ENCODE results near the gene IQSEC1.

The IQSEC1 gene

DNA sequence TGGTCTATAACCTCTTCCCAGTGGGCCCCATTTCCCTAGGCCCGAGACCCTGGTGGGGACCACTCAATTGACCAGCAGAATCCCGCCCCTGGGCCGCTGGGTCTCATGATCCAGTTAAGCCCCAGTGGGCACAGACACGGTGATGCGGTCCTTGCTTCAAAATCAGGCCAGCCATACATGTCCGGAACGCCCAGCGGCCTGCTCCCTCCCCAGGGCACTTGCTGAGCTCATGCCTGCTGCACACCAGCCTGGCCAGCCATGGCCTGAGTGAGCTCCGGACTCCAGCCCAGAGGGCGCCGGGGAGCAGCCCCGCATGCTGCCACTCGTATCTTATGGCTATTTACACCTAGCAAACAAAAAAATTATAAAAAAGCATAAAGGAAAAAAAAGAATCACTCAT, 34.4 kb upstream of the IQSEC1 start:
- DNase-seq (ENCODE audit: low spot score) = no peak

DNA sequence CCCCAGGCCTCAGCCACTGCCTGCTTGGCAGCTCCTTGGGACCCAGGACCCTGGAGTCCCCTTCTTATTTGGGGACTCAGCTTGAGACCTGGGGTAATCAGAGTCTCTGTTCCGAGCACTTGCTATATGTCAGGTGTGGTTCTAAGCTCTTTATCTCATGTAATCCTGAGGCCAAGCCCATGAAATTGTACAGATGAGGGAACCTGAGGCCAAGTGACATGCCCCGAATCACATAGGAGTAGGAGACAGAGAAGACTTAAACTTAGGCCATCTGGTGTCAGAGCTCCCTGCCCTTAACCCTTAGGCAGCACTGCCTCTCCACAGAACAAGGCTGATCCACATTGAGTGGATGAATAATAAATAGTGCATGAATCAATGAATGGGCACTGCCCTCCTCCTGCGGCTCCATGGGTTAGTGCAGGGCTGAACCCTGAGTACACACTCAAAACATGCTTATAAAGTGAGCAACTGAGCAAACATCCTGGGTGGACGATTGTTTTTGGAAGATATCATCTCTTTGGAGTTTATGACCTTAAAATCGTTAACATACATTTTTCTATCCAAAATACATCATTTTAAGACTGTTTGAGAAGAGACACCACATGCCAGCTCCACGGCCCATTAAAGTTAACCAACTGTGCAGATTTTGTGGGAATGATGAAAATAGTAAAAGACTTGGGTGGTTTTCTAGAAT, 33.2 kb upstream of the IQSEC1 start:
- DNase-seq (ENCODE audit: low spot score) = no peak

DNA sequence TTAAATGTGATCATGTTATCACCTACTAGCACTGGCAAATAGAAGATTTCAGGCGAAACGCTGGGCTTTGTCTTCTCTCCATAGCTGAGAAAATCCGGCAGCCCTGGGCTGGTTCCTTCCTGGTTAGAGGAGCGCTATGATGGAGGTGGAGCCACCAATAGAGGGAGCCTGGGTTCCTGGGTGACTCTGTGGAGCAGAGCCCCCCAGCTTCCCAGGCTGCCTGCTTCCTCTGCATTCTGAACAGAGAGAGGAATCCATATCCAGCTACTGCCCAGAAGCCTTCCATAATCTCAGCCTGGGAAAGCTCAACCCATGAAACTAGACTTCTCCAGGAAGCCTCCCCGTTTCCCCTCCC, 32.6 kb upstream of the IQSEC1 start:
- no peak for DNase-seq (ENCODE audit: low spot score)

DNA sequence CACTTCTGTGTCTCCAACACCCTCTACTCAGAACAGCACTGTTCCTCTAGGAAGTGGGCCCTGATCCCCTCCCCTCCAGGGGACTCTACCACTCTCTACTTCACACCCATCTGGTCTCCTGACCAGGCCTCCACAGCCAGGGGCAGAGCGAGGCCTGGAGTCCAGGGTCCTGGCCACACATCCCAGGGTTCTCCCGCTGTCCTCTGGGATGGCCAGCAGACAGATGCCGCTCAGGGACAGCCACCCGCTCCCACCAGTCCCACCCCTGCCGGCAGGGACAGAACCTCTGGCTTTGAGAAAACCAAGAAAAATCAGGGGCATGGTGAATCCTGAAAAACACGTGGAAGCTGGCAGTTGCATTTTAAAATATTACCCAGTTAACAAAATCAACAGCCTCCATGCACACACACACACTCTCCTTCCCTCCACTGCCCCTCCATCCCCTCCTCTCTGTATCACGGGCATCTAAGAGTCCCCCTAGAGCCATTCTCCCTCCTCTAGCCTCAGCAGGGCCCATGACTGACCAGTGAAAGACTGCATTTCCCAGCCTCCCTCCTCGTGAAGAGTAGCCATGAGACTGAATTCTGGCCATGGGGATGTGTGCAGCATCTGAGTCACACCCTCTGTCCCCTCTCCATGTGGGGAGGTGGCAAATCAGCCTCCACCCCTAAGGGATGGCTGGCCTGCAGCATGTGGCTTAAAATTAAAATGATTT, 32.1 kb upstream of the IQSEC1 start:
- no peak for DNase-seq (ENCODE audit: low spot score)

DNA sequence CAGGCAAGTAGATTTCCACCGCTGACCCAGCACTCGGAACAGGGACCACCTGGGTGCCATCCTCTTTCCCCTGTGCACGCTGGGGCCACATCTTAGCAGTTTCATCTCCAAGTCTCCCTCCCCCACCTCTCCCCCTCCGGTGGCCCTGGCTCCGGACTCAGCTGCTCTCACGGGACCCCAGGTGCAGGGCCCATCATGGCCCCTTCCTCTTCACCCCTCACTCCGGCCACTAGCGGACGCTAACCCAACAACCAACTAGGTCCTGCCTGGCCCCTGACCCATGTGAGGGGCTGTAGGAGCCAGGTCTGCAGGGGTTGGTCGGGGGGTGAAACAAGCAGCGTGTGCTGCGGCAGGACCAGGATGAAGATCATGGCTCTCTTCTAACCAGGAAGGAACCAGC, 31.3 kb upstream of the IQSEC1 start:
- DNase-seq (ENCODE audit: low spot score) = no peak

DNA sequence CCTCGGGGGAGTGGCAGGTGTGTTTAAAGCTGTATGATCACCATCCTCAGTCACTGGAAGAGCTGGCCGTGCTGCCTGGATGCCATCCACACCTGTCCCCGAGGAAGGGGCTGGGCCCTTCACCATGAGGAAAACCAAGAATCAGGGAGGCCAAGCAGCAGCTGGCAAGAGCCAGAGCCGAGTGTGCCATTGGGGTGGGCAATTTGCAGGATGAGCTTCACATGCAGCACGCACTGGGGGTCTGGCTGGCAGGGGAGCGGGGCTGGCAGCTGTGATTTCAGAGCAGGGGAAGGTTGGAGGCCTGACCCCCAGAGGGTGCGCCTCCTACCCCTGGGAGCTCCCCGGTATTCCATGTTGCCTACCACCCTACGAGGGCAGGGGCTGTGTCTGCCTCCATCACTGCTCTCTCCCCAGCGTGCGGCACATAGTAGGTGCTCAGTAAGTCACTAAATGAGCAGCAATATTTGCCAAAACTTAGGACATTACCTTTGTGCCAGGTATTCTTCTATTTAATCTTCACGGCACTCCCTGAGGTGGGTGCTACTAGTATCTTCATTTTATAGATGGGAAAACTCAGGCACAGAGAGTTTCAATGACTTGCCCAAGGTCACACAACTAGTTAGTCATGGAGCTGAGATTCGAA, 30.3 kb upstream of the IQSEC1 start:
- DNase-seq (ENCODE audit: low spot score) = no peak

DNA sequence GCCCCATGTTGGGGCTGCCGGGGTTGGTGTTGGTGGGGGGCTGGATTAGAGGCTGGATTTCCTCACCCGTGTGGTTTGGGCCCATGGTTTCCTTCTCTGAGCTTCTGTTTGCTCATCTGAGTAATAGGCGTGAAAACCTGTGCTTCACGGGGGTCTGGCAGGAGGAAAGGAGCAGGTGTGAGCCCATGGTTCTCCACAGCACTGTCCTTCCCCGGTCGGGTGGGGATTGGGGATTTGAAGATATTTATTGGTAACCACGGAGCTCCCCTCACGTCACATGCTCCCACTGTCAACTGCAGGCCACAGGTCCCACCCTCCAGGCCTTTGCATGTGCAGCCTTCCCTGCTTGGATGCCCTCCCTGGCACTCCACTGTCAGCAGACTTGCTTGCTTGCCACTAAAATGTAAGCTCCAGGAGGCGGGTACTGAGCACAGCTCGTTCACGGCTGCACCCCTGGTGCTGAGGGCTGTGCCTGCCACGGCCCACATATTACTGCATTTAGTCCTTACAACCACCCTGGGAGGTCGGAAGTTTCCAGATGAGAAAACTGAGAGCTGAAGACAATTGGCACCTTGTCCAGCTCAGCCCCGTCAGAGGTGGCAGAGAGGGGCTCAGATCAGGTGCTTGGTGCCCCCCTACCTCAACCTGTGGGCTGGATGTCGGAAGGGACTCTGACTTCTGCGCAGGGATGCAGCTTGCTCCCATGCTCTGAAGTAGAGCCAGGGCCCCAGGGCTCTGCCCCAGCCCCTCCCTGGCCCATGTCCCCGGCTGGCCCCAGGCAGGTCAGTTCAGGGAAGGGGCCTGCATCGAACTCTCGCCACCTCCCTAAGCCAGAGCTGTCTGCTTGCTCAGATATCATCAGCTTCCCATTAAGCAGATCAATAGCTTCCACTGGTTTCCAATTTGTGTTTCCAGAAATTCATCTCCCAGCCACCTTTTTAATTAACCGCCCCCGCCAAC, 29.4 kb upstream of the IQSEC1 start:
- DNase-seq (ENCODE audit: low spot score) = no peak

DNA sequence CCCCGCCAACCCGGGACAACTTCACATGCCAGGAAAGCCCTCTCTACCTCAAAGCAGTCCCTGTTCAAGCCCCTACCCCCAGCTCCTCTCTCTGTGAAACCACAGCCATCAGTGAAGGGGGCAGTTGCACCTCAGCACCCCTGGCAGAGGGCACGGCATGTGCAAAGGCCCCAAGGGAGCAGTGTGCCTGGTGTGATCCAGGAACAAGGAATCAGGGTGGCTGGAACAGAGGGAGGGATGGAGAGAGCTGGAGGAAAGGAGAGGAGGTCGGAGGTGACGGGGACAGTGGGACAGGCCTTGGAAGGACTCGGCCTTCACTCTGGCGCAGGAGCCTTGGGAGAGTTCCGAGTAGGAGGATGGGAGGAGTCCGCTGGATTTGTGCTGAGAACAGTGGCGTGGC, 26.5 kb upstream of the IQSEC1 start:
- DNase-seq (ENCODE audit: low spot score) = no peak

DNA sequence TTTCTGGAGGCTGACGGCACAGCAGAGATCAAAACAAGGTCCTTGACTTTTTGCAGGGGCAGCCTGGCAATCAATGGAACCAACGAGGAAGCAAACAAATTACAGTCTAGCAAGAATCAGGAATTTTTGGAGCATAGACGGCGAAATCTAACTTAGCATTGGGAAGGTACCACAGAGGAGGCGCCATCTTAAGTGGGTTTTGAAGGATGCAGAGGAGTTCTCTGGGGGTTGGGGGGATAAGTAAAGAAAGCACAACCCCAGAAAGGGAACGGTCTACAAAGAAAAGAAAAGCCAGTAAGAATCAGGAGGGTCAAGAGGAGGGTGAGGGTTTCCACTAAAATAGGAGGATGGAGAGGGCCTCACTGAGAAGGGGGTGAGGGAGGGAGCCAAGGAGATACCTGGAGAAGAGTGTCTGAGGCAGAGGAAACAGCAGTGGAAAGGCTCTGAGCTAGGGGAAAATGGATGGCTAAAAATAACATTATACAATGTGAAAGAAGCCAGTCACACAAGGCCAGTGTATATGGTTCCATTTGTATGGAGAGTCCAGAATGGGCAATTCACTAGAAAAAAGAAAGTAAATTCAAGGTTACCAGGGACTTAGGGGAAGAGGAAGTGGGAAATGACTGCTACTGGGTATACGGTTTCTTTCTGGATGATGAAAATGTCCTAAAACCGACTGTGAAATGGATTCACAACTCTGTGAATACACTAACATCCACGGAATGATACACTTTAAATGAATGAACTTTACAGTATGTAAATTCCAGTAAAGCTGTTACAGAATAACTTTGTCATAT, 25.2 kb upstream of the IQSEC1 start:
- DNase-seq (ENCODE audit: low spot score) = no peak

DNA sequence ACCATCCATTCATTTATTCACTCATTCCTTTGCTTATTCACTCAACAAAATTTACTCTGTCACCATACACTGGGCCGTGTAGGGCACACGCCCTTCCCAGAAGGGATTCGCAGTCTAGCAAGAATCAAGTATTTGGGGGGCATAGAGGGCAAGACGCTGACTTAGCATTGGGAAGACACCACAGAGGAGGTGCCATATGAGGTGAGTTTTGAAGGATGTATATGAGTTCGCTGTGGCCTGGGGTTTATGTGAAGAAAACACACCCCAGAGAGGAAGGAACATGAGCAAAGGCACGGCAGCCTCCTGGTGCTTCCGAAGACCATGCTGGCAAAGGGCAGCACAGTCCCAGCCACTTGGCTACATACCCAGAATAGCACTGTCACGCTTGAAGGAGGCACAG, 23.1 kb upstream of the IQSEC1 start:
- DNase-seq (ENCODE audit: low spot score) = no peak

DNA sequence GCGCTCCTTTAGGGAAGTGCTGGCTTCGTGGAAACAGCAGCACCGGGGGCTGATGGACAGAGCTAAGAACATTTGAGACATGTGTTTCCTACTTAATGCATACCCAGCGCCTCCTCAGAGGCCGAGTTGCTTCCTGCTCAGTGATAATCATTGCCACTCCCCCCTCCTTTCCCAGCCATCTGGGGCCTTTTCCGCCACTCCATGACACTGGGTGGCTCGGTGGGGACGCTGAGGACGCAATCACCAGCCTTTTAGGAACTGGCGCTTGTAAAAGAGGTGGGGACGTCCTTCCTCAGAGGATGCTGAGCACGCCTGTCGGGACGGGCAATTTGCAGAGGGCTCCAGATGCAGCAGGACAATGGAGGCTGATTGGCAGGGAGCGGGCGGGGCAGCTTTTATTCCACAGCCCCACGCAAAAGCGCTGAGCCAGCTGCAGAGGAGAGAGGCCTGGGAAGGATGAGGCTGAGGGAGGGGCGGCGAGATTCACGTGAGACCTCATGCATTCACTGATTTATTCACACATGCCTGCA, 22.2 kb upstream of the IQSEC1 start:
- DNase-seq (ENCODE audit: low spot score) = peak; percentile 63

DNA sequence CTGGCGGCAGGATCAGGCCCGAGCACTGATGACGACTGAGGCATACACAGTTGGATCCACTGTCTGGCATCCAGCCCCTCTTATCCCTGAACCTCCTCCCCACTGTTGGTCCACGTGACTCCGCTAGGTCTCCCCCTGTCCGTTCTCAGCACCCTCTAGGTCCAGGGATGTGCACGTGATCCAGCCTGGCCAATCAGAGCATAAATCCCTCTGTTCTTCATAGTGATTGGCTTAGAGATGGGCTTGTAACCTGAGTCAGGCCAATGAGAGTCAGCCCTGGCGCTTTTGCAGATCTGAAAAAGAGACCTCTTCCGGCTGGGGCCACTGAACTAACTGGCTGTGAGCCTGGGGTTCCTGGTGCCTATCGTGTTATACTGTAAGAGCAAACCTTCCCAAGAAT, 20.5 kb upstream of the IQSEC1 start:
- DNase-seq (ENCODE audit: low spot score) = no peak

DNA sequence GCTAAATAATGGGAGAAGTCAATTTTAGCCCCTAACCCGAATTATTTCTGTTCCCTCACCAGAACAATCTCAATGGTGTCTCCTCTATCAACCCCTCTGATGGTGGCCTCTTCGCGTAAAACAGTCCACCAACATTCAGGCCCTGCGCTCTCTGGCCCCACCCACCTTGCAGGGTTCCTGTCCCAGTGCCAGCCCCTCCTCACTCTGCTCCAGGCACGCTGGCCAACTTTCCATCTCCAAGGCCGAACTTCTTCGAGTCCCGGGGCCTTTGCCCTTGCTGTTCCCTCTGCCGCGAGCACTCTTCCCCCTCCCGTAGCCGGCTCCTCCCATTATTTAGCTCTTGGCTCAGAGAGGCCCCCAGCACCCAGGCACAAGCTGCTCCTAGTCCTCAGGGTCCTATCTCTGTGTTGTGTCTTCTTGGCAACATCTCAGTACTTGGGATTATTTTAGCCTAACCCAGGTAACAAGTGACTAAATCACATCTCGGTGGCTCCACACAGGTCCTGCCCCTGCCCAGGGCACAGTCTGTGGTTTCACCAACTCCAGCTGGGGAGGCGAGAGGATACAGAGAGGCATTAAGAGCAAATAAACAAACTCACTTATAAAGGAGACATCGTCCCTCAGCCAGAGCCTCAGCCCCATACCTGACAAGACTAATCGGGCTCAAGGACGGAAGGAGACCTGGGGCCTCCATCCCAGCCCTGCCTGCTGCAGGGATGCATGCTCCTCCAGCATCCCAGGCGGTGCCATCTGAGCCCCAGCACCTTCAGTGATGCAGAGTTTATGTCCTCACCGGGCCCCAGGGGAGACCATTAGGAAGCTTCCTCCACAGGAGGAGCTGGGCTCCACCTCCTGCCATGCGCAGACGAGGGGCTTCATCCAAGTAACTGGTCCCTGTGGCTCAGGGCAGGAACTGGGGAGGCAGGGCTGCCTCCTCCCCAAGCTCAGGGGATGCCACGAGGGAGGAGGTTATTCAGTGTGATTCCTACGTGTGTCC, 19.7 kb upstream of the IQSEC1 start:
- DNase-seq (ENCODE audit: low spot score) = no peak

DNA sequence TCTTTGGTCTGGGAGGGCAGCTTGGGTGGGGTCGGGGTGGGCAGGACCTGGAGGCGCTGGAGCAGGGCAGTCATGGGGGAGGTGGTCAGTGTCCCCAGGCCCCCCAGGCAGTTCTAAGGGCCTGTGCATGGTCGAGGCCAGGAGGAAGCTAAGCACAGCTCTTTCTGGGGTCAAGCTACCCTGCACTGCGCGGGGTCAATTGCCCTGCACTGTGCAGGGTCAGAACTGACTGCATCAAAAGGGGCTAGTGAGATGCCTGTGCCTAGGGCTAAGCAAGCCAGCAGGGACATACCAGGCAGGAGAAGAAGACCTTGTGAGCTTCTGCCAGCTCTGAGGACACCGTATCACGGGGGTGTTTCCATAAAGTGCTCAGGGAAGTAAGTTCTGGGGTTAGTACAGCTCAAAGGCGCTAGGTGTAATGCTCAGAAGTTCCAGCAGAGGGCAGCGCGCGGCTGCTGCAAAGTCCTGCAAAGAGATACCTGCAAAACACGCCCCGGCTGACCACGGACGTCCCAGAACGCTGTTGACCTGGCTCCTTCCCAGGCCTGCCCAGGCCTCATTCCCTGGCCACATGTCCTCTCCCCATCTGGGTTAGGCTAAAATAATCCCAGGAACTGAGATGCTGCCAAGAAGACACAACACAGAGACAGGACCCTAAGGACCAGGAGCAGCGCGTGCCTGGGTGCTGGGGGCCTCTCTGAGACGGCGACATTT, 18.8 kb upstream of the IQSEC1 start:
- DNase-seq (ENCODE audit: low spot score) = peak; percentile 42

DNA sequence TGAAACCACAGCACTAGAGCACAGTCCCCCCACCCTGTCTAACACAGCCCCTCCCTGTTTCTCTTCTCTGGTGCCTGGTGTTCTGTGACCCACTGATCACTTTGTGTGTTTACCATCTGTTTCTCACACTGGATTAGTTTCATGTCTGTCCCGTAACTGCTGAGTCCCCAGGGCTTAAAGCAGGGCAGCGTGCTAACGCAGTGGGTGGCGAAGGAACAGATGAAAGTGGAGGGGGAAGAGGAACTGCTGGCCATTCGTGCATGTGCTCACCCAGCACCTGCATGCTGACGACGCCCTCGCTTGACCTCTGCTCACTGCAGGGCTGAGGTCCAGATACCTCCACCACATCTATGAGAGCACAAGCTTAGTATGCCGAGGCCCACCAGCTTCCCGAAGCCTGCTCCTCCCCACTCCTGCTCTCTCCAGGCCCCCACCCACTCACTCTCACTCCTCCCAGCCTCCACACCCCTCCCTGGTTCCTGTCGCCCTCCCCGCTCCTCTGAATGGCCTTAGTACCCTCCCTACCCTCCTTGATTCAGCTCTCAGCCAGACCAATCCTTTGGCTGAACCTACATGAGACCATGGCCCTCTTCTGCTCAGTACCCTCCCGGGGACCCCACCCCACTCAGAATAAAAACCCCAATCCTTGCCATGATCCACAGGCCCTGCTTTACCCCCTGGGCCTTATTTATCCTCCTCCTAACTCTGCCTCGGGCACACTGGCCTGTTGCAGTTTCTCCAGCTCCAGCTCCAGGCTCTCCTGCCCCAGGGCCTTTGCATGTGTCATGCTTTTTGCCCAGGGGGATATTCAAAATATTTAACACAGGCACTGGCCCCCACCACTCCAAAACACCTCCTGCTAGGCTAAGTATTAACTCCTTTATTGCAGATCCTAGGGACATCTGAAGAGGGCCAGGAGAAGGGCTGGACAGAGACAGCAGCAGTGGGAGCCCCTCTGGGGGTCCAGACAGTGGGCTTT, 15.1 kb upstream of the IQSEC1 start:
- DNase-seq (ENCODE audit: low spot score) = no peak

DNA sequence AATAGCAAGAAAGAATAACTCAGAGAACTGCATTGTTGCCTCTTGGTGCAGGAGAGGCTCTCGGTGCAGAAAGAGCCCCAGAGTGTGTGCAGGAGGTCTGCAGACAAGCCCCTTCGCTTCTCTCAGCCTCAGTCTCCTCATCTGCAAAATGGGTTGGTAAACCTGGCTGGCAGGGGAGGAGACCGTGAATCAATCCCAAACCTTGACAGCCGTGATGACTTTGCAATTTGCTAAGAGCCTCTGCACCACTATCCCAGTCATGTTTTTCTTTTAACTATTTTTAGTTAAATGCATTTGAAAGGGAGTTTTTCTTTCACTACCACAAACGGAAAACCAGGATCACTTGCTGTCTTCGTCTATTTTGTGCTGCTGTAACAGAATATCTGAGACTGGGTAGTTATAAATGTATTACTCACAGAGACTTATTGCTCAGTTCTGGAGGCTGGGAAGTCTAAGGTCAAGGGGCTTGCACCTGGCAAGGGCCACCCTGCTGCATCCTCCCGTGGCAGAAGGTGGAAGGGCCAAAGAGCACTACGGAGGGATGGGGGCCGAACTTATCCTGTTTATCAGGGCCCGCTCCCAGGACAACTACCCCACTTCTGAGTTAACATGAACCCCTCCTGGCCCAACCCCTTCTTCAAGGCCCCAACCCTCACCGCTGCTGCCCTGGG, 14.2 kb upstream of the IQSEC1 start:
- DNase-seq (ENCODE audit: low spot score) = no peak

DNA sequence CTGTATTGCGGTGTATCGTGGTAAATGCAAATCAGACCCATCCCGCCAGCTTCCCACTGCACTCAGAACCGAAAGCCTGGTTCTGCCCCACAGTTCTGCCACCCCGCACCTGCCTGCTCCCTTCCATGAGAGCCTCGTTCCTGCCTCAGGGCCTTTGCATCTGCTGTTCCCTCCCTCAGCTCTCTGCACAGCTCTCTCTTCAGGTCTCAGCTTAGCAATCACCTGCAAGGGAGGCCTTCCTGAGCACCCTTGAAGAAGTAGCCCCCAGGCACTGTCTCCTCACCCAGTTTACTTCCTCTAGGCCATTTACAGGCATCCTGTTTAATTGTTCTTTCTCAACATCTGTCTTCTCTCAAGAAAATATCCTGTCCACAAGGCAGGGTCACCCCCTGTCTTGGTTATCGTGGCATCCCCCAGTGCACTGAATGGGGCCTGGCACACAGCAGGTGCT, 13.3 kb upstream of the IQSEC1 start:
- DNase-seq (ENCODE audit: low spot score) = no peak

DNA sequence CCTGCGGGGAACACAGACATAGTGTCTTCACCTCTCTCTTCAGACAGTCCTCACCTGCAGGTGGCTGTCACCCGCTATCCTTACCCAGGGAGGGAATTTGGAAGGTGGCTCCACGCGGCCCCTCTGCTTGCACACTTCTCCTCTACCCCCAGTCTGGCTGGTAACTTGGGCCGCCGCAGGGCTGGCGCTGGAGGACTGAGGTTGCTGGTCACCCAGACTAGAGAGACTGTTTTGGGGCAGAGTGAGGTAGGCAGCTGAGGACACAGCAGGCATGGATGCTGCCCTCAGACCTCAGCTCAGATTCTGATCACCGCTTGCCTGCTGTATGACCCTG, 12.6 kb upstream of the IQSEC1 start:
- no peak for DNase-seq (ENCODE audit: low spot score)

All from kidney capillary endothelial cell (primary cell).